Femur (tissue), 1 donor: ENCODE results near the gene SLC25A18.
"Not testable (repeated sequence)": the region's sequence is repeated elsewhere in the genome, so short reads cannot be mapped to it uniquely, and the experiment has no call there.

Source experiments
- DNase-seq: peaks from one replicate; pipeline ENCODE4 v3.0.0-alpha.2; 2017

Gene SLC25A18

GRCh38 chr22:17612057-17612456 lies 48.8 kb downstream of the SLC25A18 start:
- no peak for DNase-seq

DNA sequence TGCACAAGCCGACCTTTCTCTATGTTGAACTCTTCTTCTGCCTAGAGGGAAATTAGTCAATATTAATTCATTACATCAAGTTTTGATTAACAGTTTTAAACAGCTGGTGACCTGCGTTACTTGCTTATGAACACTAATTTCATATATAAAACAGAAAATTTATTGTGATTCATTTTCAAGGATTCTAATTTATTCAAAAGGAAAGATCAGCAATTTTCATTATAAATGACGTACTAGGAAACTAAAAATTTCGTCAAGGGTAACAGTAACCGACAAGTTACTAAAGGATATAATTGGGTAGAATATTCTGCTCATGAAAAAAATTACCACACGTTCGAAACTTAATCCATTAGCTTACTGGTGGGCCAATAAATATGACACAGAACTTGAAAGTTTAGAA lies 50.0 kb downstream of the SLC25A18 start:
- DNase-seq, result no peak

DNA sequence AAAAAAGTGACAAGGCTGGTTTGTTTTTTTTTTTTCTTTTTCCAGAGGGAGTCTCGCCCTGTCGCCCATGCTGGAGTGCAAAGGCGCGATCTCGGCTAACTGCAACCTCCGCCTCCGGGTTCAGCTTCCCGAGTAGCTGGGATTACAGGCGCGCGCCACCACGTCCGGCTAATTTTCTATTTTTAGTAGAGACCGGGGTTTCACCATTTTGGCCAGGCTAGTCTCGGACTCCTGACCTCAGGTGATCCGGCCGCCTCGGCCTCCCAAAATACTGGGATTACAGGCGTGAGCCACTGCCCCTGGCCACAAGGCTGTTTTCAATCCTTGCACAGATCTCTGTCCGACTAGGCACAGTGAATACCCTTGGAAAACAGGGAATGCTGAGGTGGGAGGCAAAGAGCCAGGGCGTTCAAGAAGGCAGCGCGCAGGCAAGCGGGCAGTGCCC lies 64.7 kb downstream of the SLC25A18 start:
- no peak for DNase-seq

GRCh38 chr22:17628406-17629172 lies 65.3 kb downstream of the SLC25A18 start, which contains the start of gene ATP6V1E1:
ATP6V1E1 (minus strand) TSS chr22:17628749; CDS start chr22:17628635, 114 bp downstream.
- DNase-seq, result peak; percentile 99

DNA sequence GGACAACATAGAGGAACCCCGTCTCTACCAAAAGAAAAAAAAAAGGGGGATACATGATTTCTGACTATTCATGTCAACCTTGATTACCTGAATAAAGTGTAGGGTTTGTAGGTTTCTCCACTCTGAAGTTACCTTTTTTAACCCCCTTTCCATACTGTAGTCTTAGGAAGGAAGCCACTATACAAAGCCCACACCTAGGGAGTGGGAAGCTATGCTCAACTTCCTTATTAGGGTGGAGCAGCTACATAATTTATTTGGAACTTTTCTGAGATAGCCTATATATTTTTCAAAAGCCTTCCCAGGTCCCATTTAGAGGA lies 65.8 kb downstream of the SLC25A18 start:
- no peak for DNase-seq

DNA sequence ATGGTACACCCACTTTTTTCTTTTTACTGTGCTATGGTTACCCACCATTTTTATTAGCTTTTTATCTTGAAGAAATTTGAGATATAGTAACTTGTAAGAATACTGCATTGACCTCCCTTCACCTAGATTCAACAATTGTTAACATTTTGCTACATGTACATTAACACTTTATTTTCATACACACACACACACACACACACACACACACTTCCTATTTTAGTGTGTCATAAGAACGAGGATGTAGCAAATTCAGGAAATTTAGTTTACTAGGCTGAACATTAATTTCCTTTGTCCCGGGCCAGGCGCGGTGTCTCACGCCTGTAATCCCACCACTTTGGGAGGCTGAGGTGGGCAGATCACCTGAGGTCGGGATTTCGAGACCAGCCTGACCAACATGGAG lies 66.3 kb downstream of the SLC25A18 start:
- no peak for DNase-seq

DNA sequence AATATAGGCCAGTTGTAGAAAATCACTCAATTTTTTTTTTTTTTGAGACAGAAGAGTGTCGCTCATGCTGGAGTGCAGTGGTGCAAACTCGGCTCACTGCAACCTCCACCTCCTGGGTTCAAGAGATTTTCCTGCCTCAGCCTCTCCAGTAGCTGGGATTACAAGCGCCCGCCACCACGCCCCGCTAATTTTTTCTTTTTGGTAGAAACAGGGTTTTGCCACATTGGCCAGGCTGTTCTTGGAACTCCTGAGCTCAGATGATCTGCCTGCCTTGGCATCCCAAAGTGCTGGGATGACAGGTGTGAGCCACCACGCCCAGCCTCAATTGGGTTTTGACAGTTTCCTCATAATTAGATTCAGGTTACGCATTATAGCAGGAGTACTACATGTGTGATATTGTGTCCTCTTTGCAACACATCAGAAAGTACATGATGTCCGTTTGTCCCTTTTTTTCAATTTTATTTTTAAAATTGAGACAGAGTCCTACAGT lies 67.8 kb downstream of the SLC25A18 start:
- DNase-seq, result no peak

GRCh38 chr22:17633217-17633997 lies 70.1 kb downstream of the SLC25A18 start:
- no peak for DNase-seq

GRCh38 chr22:17633998-17634323 lies 70.7 kb downstream of the SLC25A18 start:
- DNase-seq, result no peak

DNA sequence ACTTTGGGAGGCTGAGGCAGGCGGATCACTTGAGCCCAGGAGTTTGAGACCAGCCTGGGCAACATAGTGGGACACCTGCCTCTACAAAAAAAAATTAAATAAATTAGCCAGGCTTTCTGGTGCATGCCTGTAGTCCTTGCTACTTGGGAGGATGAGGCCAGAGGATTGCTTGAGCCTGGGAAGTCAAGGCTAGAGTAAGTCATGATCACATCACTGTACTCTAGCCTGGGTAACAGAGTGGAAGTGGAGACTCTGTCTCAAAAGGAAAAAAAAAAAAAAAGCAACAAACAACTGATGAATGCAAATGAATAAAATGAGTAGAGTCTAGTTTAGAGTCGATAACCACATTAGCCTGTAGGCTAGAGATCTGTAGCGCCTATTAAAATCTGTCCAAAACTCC lies 71.4 kb downstream of the SLC25A18 start:
- DNase-seq, result no peak

DNA sequence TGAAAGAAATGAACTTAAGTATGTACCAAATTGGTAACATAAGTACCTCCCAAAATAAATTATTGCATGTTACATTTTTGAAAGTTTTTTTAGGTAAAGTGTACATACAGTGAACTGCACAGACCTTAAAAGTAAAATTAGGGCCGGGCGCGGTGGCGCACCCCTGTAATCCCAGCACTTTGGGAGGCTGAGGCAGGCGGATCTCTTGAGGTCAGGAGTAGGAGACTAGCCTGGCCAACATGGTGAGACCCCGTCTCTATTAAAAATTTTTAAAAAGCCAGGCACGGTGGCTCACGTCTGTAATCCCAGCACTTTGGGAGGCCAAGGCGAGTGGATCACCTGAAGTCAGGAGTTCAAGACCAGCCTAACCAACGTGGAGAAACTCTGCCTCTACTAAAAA lies 73.6 kb downstream of the SLC25A18 start:
- not testable (repeated sequence) for DNase-seq

GRCh38 chr22:17637490-17638181 lies 74.3 kb downstream of the SLC25A18 start:
- no peak for DNase-seq

DNA sequence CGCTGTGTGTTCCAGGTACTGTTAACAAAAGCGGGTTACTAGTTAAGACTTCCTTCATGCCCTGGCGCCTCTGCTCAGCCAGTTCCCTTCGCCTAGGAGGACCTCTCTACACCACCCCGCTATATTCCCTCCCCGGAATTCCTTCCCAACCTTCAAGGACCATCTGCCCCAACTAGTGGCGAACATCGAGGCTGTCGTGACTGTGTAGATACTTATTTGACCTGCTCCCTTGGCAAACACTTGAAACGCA lies 74.8 kb downstream of the SLC25A18 start:
- no peak for DNase-seq

- DNase-seq, result peak; percentile 96
Observed at GRCh38 chr22:17638432-17639246, 75.3 kb downstream of the SLC25A18 start, which contains the start of gene BCL2L13. BCL2L13 (plus strand) TSS chr22:17638757; CDS start chr22:17655712, 16,955 bp downstream.

- DNase-seq, result peak; percentile 63
Observed at GRCh38 chr22:17639247-17639741, 76.0 kb downstream of the SLC25A18 start.
